HepG2 (cell line): ENCODE data around the gene CEP135. TPM values are rescaled to one million over a fixed set of nuclear protein-coding genes. Genes with fewer than 3 reads are reported as not detected.

ENCODE experiments used
- BORCS8-MEF2B ChIP-seq: sonication (generic); formaldehyde crosslinking; IDR thresholded peaks from 2 replicates; pipeline ENCODE4 v1.8.0; 2022; ENCODE audit warnings: mild to moderate bottlenecking, missing genetic modification reagents
- CEBPZ ChIP-seq: IDR thresholded peaks from 2 replicates; pipeline ENCODE4 v1.6.1; 2012; ENCODE audit warnings: low read length, improper control_type of control experiment
- FIP1L1 ChIP-seq: fragments of 200-400 bp; formaldehyde crosslinking; IDR thresholded peaks from 2 replicates; pipeline ENCODE4 v1.6.1; 2018; ENCODE audit warnings: low read depth, mild to moderate bottlenecking, low read length, moderate library complexity, borderline replicate concordance; ENCODE audit not compliant: insufficient read depth
- MAX ChIP-seq: IDR thresholded peaks from 2 replicates; pipeline ENCODE4 v1.6.1; 2012; ENCODE audit warnings: inconsistent platforms
- NFE2 ChIP-seq: sonication (generic); formaldehyde crosslinking; IDR thresholded peaks from 2 replicates; pipeline ENCODE4 v1.4.0; 2020; ENCODE audit warnings: missing genetic modification reagents
- NR0B2 ChIP-seq: sonication (generic); formaldehyde crosslinking; IDR thresholded peaks from 2 replicates; pipeline ENCODE4 v1.4.0; 2020; ENCODE audit warnings: mild to moderate bottlenecking, missing genetic modification reagents
- PAF1 ChIP-seq: IDR thresholded peaks from 2 replicates; pipeline ENCODE4 v1.6.1; 2016; ENCODE audit warnings: missing genetic modification reagents, missing compliant biosample characterization
- PAXIP1 ChIP-seq: sonication (generic); formaldehyde crosslinking; conservative IDR thresholded peaks from 2 replicates; pipeline ENCODE4 v1.4.0; 2020; ENCODE audit warnings: mild to moderate bottlenecking, missing genetic modification reagents, moderate library complexity
- SKIL ChIP-seq: sonication (generic); formaldehyde crosslinking; IDR thresholded peaks from 2 replicates; pipeline ENCODE4 v1.8.0; 2022; ENCODE audit warnings: missing genetic modification reagents, mild to moderate bottlenecking, moderate library complexity, borderline replicate concordance
- UBTF ChIP-seq: sonication (generic); formaldehyde crosslinking; IDR thresholded peaks from 2 replicates; pipeline ENCODE4 v1.4.0; 2020; ENCODE audit warnings: mild to moderate bottlenecking, missing genetic modification reagents
- ZNF18 ChIP-seq: sonication (generic); formaldehyde crosslinking; IDR thresholded peaks from 2 replicates; pipeline ENCODE4 v1.8.0; 2022; ENCODE audit warnings: mild to moderate bottlenecking, missing genetic modification reagents; ENCODE audit not compliant: insufficient replicate concordance
- ZNF589 ChIP-seq: sonication (generic); formaldehyde crosslinking; conservative IDR thresholded peaks from 2 replicates; pipeline ENCODE4 v1.8.0; 2022; ENCODE audit warnings: mild to moderate bottlenecking, moderate library complexity, missing genetic modification reagents
- ZNF772 ChIP-seq: sonication (generic); formaldehyde crosslinking; IDR thresholded peaks from 2 replicates; pipeline ENCODE4 v1.5.0; 2020; ENCODE audit warnings: mild to moderate bottlenecking, missing genetic modification reagents
- ZNF776 ChIP-seq: sonication (generic); formaldehyde crosslinking; IDR thresholded peaks from 2 replicates; pipeline ENCODE4 v1.4.0; 2020; ENCODE audit warnings: mild to moderate bottlenecking, missing genetic modification reagents
- ZSCAN29 ChIP-seq: sonication (generic); formaldehyde crosslinking; conservative IDR thresholded peaks from 2 replicates; pipeline ENCODE4 v1.4.0; 2020; ENCODE audit warnings: mild to moderate bottlenecking, missing genetic modification reagents
- polyA plus RNA-seq, 8 experiments: library from polyadenylated mRNA; depleted of rRNA in 3 of 8; stranded (reverse) in 7 of 8; unstranded in 1 of 8; fragments of >200 nt; fragmentation: Illumina TruSeq in 4 of 8; extraction: Trizol in 4 of 8; gene quantifications; 2 replicates each; pipeline versions ENCODE4 v1.2.1 to v1.2.3, GENCODE V29; 2011 to 2016; ENCODE audit warnings: low read depth in 4 of 8, missing spikeins in 1 of 8, mixed read lengths in 1 of 8; ENCODE audit not compliant: insufficient read depth in 1 of 8
- total RNA-seq, 5 experiments: library from RNA; depleted of rRNA; stranded (reverse); fragments of >200 nt; fragmentation: Illumina TruSeq; extraction: Trizol; gene quantifications; 2 replicates each; pipeline ENCODE4 v1.2.3, GENCODE V29; 2016; ENCODE audit warnings: low read depth in 1 of 5

The CEP135 gene
- total and polyA plus RNA-seq, 2 of the 13 experiments (the other 11 are each of a cell fraction or from before 2014, with no cell fraction given): 1.7 to 8.8 TPM

- TF ChIP-seq CEBPZ (no peak), SKIL (CRISPR knock-in tag) (no peak), NFE2 (CRISPR knock-in tag) (no peak), BORCS8-MEF2B (no peak), PAF1 (no peak), ZSCAN29 (CRISPR knock-in tag) (no peak), MAX (no peak), NR0B2 (CRISPR knock-in tag) (no peak), FIP1L1 (no peak), ZNF776 (no peak), PAXIP1 (CRISPR knock-in tag) (peak; percentile 32; the same call in 1 of the 2 replicates), ZNF772 (no peak), UBTF (CRISPR knock-in tag) (no peak), ZNF589 (no peak), ZNF18 (no peak)
Measured at GRCh38 chr4:56055991-56056390, 107.2 kb downstream of the CEP135 start (continued).
